Measurements from ENCODE around the gene TRIM2.

DNA sequence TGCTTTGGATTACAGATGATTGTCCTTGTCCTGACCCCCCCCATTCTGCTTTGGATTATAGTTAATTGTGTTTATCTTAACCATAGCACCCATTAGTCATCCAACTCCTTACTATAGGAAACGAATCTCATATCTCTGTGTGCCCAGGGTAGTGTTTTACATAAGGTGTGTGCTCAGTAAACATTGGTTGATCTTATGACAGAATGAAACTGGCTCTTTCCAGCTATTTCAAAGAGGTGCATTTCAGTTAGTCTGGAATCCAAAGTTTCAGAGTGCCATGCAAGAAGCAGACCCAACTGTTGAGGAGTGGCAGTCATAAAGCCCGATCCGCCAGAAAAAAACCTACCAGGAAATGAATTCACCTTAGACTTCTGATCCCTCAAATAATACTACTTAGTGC is 14.7 kb downstream of the TRIM2 start:
- TF ChIP-seq, protein P1, sequence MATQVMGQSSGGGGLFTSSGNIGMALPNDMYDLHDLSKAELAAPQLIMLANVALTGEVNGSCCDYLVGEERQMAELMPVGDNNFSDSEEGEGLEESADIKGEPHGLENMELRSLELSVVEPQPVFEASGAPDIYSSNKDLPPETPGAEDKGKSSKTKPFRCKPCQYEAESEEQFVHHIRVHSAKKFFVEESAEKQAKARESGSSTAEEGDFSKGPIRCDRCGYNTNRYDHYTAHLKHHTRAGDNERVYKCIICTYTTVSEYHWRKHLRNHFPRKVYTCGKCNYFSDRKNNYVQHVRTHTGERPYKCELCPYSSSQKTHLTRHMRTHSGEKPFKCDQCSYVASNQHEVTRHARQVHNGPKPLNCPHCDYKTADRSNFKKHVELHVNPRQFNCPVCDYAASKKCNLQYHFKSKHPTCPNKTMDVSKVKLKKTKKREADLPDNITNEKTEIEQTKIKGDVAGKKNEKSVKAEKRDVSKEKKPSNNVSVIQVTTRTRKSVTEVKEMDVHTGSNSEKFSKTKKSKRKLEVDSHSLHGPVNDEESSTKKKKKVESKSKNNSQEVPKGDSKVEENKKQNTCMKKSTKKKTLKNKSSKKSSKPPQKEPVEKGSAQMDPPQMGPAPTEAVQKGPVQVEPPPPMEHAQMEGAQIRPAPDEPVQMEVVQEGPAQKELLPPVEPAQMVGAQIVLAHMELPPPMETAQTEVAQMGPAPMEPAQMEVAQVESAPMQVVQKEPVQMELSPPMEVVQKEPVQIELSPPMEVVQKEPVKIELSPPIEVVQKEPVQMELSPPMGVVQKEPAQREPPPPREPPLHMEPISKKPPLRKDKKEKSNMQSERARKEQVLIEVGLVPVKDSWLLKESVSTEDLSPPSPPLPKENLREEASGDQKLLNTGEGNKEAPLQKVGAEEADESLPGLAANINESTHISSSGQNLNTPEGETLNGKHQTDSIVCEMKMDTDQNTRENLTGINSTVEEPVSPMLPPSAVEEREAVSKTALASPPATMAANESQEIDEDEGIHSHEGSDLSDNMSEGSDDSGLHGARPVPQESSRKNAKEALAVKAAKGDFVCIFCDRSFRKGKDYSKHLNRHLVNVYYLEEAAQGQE (IDR thresholded peaks at IDR 0.05; ENCODE audit: low read depth) = no peak
- TF ChIP-seq EZH2 (IDR thresholded peaks at IDR 0.05) (no peak), POLR2A (IDR thresholded peaks at IDR 0.05; ENCODE audit: borderline replicate concordance, extremely low read depth, insufficient read depth, insufficient read length) (no peak), RAD21 (IDR thresholded peaks at IDR 0.05; ENCODE audit: low read depth) (no peak), YY1 (IDR thresholded peaks at IDR 0.05; ENCODE audit: extremely low read depth, insufficient replicate concordance, low read depth, low read length) (no peak), ZNF274 (IDR thresholded peaks at IDR 0.05; ENCODE audit: low read depth, low read length) (no peak), EZH2phosphoT487 (IDR thresholded peaks at IDR 0.05; ENCODE audit: borderline replicate concordance) (no peak)
- TF ChIP-seq, protein P2, sequence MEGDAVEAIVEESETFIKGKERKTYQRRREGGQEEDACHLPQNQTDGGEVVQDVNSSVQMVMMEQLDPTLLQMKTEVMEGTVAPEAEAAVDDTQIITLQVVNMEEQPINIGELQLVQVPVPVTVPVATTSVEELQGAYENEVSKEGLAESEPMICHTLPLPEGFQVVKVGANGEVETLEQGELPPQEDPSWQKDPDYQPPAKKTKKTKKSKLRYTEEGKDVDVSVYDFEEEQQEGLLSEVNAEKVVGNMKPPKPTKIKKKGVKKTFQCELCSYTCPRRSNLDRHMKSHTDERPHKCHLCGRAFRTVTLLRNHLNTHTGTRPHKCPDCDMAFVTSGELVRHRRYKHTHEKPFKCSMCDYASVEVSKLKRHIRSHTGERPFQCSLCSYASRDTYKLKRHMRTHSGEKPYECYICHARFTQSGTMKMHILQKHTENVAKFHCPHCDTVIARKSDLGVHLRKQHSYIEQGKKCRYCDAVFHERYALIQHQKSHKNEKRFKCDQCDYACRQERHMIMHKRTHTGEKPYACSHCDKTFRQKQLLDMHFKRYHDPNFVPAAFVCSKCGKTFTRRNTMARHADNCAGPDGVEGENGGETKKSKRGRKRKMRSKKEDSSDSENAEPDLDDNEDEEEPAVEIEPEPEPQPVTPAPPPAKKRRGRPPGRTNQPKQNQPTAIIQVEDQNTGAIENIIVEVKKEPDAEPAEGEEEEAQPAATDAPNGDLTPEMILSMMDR (IDR thresholded peaks at IDR 0.05 in 2 of 3, conservative IDR thresholded peaks at IDR 0.05 in 1 of 3; ENCODE audit: borderline replicate concordance in 1 of 3, insufficient read depth in 1 of 3, low read depth in 2 of 3, low read length in 2 of 3) = no peak

Measured in HCT116 (cell line).